ENCODE results near the gene CCDC167.

The CCDC167 gene

DNA sequence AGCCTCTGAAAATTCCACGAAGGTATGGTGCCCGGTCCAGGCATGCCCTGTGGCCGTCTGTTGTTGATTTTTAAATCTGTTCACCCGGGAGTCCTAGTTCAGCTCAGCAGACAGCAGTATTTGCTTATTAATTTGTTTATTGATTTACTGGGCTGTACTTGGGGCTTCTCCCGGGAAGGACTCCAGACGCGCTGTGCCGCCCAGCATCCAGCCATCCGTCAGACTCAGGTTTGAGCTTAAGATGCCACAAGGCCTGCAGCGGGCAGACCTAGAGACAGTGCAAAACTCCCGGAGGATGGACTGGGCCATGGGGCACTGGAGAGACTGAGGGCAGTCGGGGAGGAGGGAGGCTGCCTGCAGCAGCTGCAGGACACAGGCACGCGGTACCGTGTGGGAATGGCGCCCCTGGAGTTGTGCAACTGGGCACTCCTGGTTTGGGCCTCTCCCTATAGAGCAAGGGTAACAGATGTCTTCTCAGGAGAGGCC, 17.3 kb upstream of the CCDC167 start:
- H3K4me1 Mint-ChIP-seq, result peaks cover 48% of the 10 kb centered on the region
- peaks cover 8% of the 10 kb centered on the region for H3K9me3 Mint-ChIP-seq
- no peak for TF ChIP-seq CTCF (IDR thresholded peaks at IDR 0.05)
- DNase-seq, result no peak
- no peak overlapping the region for H3K27ac Mint-ChIP-seq
- peaks cover 76% of the 10 kb centered on the region for H3K27me3 Mint-ChIP-seq (ENCODE audit: low read depth, poor library complexity)
- H3K36me3 Mint-ChIP-seq (ENCODE audit: low read depth), result no peaks in the 10 kb centered on the region
- no peak overlapping the region for H3K4me3 Mint-ChIP-seq

DNA sequence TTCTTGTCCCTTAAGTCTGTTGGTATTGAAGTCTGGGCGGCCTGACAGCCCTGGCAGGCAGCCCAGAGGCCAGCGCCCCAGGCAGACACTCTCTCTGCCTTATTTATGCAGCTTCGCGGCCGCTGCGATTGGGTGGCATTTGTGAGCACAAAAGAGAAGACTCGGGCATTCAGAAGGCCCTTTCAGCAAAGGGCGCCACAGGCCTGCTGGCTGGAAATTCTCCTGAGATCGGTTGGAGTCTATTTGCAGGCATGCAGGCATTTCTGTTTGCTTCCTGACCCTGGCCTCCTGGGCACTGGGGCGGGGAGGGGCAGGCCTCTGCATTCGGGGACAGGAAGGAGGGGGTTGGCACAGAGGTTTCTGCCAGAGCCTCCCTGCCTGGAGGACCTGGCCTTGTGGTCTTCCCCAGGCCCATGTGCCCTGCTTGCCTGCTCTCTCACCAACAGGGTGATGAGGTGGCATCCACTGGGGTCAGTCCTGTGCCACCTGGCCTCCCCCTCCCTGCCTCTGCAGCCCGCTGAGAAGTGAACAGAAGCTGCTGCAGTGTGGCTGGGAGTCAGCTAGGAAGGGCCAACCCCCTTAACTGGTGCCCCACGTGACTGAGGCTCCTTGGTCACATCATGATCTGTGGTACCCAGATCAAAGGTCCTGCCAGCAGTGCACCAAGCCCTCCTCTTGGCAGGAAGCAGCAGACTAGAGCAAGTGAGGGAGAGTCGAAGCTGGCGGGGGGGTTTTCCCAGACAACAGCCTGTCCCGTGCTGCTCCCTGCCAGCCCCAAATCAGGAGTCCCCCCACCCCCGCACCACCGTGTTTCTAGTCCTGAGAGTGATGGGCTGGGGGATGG, 16.6 kb upstream of the CCDC167 start:
- Mint-ChIP-seq H3K27me3 (ENCODE audit: low read depth, poor library complexity) (peaks cover 78% of the 10 kb centered on the region), H3K4me1 (peaks cover 54% of the 10 kb centered on the region), H3K36me3 (ENCODE audit: low read depth) (no peaks in the 10 kb centered on the region), H3K27ac (no peak overlapping the region), H3K4me3 (no peak overlapping the region), H3K9me3 (peaks cover 8% of the 10 kb centered on the region)
- no peak for TF ChIP-seq CTCF (IDR thresholded peaks at IDR 0.05)
- no peak for DNase-seq

DNA sequence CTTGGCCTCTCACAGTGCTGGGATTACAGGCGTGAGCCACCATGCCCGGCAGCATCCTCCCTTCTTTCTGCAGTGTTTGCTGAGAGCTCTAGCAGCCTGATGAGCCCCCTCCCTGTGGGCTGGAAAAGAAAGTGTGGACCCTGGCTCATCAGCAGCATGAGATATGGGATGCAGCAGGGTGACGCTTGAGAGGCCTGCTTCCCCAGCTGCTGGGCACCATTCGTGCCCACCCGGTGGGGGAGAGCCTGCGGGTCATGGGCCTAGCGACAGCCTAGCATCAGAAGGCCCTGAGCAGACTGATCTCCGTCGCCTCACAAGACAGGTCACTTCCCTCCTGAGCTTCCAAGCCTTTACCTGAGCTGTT, 16.0 kb upstream of the CCDC167 start:
- Mint-ChIP-seq H3K4me3 (no peak overlapping the region), H3K27ac (no peak overlapping the region), H3K4me1 (peaks cover 59% of the 10 kb centered on the region), H3K36me3 (ENCODE audit: low read depth) (no peaks in the 10 kb centered on the region), H3K27me3 (ENCODE audit: low read depth, poor library complexity) (peaks cover 83% of the 10 kb centered on the region), H3K9me3 (peaks cover 8% of the 10 kb centered on the region)
- TF ChIP-seq CTCF (IDR thresholded peaks at IDR 0.05), result no peak
- no peak for DNase-seq

- Mint-ChIP-seq H3K9me3 (peaks cover 8% of the 10 kb centered on the region), H3K27ac (no peak overlapping the region), H3K36me3 (ENCODE audit: low read depth) (no peaks in the 10 kb centered on the region), H3K4me3 (no peak overlapping the region), H3K4me1 (peaks cover 59% of the 10 kb centered on the region), H3K27me3 (ENCODE audit: low read depth, poor library complexity) (peaks cover 80% of the 10 kb centered on the region)
- TF ChIP-seq CTCF (IDR thresholded peaks at IDR 0.05), result no peak
- no peak for DNase-seq
These were observed 15.1 kb upstream of the CCDC167 start for GRCh38 chr6:37514837-37515236.

GRCh38 chr6:37514321-37514771, 14.7 kb upstream of the CCDC167 start:
- TF ChIP-seq CTCF (IDR thresholded peaks at IDR 0.05), result no peak
- Mint-ChIP-seq H3K27me3 (ENCODE audit: low read depth, poor library complexity) (peaks cover 79% of the 10 kb centered on the region), H3K9me3 (peaks cover 6% of the 10 kb centered on the region), H3K36me3 (ENCODE audit: low read depth) (no peaks in the 10 kb centered on the region), H3K4me1 (peaks cover 59% of the 10 kb centered on the region), H3K4me3 (no peak overlapping the region), H3K27ac (no peak overlapping the region)
- no peak for DNase-seq

GRCh38 chr6:37513576-37513975, 13.9 kb upstream of the CCDC167 start:
- Mint-ChIP-seq H3K4me3 (peak overlapping the region; percentile 65), H3K27ac (no peak overlapping the region), H3K27me3 (ENCODE audit: low read depth, poor library complexity) (peaks cover 72% of the 10 kb centered on the region), H3K36me3 (ENCODE audit: low read depth) (no peaks in the 10 kb centered on the region), H3K4me1 (peaks cover 59% of the 10 kb centered on the region), H3K9me3 (no peaks in the 10 kb centered on the region)
- DNase-seq, result no peak
- no peak for TF ChIP-seq CTCF (IDR thresholded peaks at IDR 0.05)

All from nephron progenitor cell (in vitro differentiated cells).